GM23338 (cell line): ENCODE data around the gene ADRB2. TPM values are rescaled to one million over a fixed set of nuclear protein-coding genes. Genes with fewer than 3 reads are reported as not detected.

Experiments used
- ATAC-seq: fragments of 200-7000 bp; cut with Tn5 transposase; 3 replicates; pipeline ENCODE4 v1.9.1; 2020
- DNase-seq: peaks from one replicate; pipeline ENCODE4 v3.0.0-alpha.2; 2015; ENCODE audit warnings: low spot score
- H2AFZ ChIP-seq: fragments of 200-600 bp; sonication (generic); 2 replicates; pipeline ENCODE4 v1.8.0; 2016; ENCODE audit warnings: antibody characterized with exemption, mild to moderate bottlenecking, moderate library complexity
- H3F3A ChIP-seq: fragments of 200-600 bp; sonication (generic); replicated peaks from 2 replicates; pipeline ENCODE4 v1.8.0; 2017; ENCODE audit warnings: antibody characterized with exemption, mixed run types, low read depth
- H3K27ac ChIP-seq: fragments of 200-600 bp; sonication (generic); 2 replicates; pipeline ENCODE4 v1.6.1; 2016; ENCODE audit warnings: low read depth
- H3K27me3 ChIP-seq: fragments of 200-600 bp; sonication (generic); 2 replicates; pipeline ENCODE4 v1.8.0; 2016; ENCODE audit warnings: mild to moderate bottlenecking, mixed run types, moderate library complexity; ENCODE audit not compliant: insufficient read depth
- H3K36me3 ChIP-seq: fragments of 200-600 bp; sonication (generic); 2 replicates; pipeline ENCODE4 v1.8.0; 2016; ENCODE audit warnings: mild to moderate bottlenecking; ENCODE audit not compliant: insufficient read depth
- H3K4me1 ChIP-seq: fragments of 200-600 bp; sonication (generic); 2 replicates; pipeline ENCODE4 v1.8.0; 2016; ENCODE audit warnings: mild to moderate bottlenecking, moderate library complexity; ENCODE audit not compliant: insufficient read depth
- H3K4me2 ChIP-seq: fragments of 200-600 bp; sonication (generic); 2 replicates; pipeline ENCODE4 v1.7.1; 2017; ENCODE audit warnings: mixed run types
- H3K4me3 ChIP-seq: fragments of 200-600 bp; sonication (generic); 2 replicates; pipeline ENCODE4 v1.6.1; 2016; ENCODE audit warnings: mixed run types
- H3K79me2 ChIP-seq: fragments of 200-600 bp; sonication (generic); replicated peaks from 2 replicates; pipeline ENCODE4 v1.8.0; 2017; ENCODE audit warnings: mild to moderate bottlenecking; ENCODE audit not compliant: insufficient read depth
- H3K9me2 ChIP-seq: fragments of 200-600 bp; sonication (generic); 2 replicates; pipeline ENCODE4 v1.8.0; 2017; ENCODE audit not compliant: insufficient read depth
- H4K20me1 ChIP-seq: fragments of 200-600 bp; sonication (generic); replicated peaks from 2 replicates; pipeline ENCODE4 v1.8.0; 2017; ENCODE audit warnings: mild to moderate bottlenecking; ENCODE audit not compliant: insufficient read depth
- H3K27ac Mint-ChIP-seq: 2 replicates; pipeline ENCODE4 v1.8.0; 2020; ENCODE audit warnings: inconsistent platforms, mild to moderate bottlenecking, moderate library complexity, mixed read lengths
- H3K27me3 Mint-ChIP-seq: 3 replicates; pipeline ENCODE4 v1.8.0; 2022; ENCODE audit warnings: low read depth, mild to moderate bottlenecking, moderate library complexity, mixed read lengths, inconsistent platforms; ENCODE audit not compliant: insufficient read depth, poor library complexity
- H3K36me3 Mint-ChIP-seq: 3 replicates; pipeline ENCODE4 v1.8.0; 2021; ENCODE audit warnings: low read depth, mild to moderate bottlenecking, inconsistent platforms, moderate library complexity, mixed read lengths
- H3K4me1 Mint-ChIP-seq: 3 replicates; pipeline ENCODE4 v1.8.0; 2020; ENCODE audit warnings: mild to moderate bottlenecking, inconsistent platforms, mixed read lengths
- H3K4me3 Mint-ChIP-seq: 3 replicates; pipeline ENCODE4 v1.8.0; 2021; ENCODE audit warnings: moderate library complexity, mild to moderate bottlenecking, inconsistent platforms, mixed read lengths
- H3K9me3 Mint-ChIP-seq: 3 replicates; pipeline ENCODE4 v1.8.0; 2020; ENCODE audit warnings: moderate library complexity, mild to moderate bottlenecking, inconsistent platforms, mixed read lengths
- CREB1 ChIP-seq: fragments of 250-450 bp; sonication (Bioruptor Pico); IDR thresholded peaks from 2 replicates; pipeline ENCODE4 v1.5.0; 2020; ENCODE audit warnings: low read depth, mild to moderate bottlenecking, moderate library complexity
- EZH2 ChIP-seq: fragments of 200-600 bp; sonication (generic); IDR thresholded peaks from one replicate; pipeline ENCODE4 v1.8.0; 2017; ENCODE audit warnings: antibody characterized with exemption, mild to moderate bottlenecking, low read depth; ENCODE audit not compliant: unreplicated experiment
- EZH2phosphoT487 ChIP-seq: fragments of 200-600 bp; sonication (generic); IDR thresholded peaks from one replicate; pipeline ENCODE4 v1.8.1; 2018; ENCODE audit warnings: antibody characterized with exemption; ENCODE audit not compliant: unreplicated experiment
- NANOG ChIP-seq: IDR thresholded peaks from 2 replicates; pipeline ENCODE4 v1.6.1; 2016; ENCODE audit warnings: antibody characterized with exemption, borderline replicate concordance
- REST ChIP-seq: IDR thresholded peaks from one replicate; pipeline ENCODE4 v1.6.1; 2018; ENCODE audit warnings: antibody characterized with exemption; ENCODE audit not compliant: unreplicated experiment
- polyA plus RNA-seq: library from polyadenylated mRNA; unstranded; fragments of >200 nt; fragmentation: Nextera tagmentation; extraction: Ambion mirVana; gene quantifications from 2 replicates; pipeline ENCODE4 v1.2.1, GENCODE V29; 2016
- total RNA-seq: library from RNA; depleted of rRNA; stranded (reverse); fragments of >200 nt; shearing (Covaris generic); gene quantifications from 2 replicates; pipeline ENCODE4 v1.2.3, GENCODE V29; 2014
- TF ChIP-seq, protein P1 (sequence below): fragments of 250-450 bp; sonication (Bioruptor Pico); IDR thresholded peaks from 2 replicates; pipeline ENCODE4 v1.5.0; 2020; ENCODE audit warnings: mild to moderate bottlenecking, moderate library complexity

The ADRB2 gene
- total and polyA plus RNA-seq, 2 experiments from 2014 or later, result 0.44 to 1.3 TPM

DNA sequence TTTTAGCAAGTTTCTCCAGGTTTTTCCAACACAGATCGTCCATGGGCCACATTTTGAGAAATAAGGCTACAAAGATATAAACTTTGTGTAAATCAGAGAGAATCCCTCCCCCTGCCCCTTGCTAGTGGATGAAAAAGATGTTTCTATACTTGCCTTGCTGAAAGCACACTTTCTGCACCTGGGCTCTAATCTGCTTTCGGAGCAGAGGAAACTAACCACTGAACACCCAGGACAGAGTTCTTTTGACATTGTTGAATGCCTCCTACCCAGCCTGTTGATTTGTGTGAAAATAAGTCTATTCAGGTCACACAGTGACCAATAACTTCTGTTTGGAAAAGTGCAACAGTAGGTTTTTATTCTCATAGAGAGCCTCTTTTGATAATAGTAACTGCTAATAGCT lies 7.5 kb downstream of the ADRB2 start (continued):
- TF ChIP-seq, protein P1, sequence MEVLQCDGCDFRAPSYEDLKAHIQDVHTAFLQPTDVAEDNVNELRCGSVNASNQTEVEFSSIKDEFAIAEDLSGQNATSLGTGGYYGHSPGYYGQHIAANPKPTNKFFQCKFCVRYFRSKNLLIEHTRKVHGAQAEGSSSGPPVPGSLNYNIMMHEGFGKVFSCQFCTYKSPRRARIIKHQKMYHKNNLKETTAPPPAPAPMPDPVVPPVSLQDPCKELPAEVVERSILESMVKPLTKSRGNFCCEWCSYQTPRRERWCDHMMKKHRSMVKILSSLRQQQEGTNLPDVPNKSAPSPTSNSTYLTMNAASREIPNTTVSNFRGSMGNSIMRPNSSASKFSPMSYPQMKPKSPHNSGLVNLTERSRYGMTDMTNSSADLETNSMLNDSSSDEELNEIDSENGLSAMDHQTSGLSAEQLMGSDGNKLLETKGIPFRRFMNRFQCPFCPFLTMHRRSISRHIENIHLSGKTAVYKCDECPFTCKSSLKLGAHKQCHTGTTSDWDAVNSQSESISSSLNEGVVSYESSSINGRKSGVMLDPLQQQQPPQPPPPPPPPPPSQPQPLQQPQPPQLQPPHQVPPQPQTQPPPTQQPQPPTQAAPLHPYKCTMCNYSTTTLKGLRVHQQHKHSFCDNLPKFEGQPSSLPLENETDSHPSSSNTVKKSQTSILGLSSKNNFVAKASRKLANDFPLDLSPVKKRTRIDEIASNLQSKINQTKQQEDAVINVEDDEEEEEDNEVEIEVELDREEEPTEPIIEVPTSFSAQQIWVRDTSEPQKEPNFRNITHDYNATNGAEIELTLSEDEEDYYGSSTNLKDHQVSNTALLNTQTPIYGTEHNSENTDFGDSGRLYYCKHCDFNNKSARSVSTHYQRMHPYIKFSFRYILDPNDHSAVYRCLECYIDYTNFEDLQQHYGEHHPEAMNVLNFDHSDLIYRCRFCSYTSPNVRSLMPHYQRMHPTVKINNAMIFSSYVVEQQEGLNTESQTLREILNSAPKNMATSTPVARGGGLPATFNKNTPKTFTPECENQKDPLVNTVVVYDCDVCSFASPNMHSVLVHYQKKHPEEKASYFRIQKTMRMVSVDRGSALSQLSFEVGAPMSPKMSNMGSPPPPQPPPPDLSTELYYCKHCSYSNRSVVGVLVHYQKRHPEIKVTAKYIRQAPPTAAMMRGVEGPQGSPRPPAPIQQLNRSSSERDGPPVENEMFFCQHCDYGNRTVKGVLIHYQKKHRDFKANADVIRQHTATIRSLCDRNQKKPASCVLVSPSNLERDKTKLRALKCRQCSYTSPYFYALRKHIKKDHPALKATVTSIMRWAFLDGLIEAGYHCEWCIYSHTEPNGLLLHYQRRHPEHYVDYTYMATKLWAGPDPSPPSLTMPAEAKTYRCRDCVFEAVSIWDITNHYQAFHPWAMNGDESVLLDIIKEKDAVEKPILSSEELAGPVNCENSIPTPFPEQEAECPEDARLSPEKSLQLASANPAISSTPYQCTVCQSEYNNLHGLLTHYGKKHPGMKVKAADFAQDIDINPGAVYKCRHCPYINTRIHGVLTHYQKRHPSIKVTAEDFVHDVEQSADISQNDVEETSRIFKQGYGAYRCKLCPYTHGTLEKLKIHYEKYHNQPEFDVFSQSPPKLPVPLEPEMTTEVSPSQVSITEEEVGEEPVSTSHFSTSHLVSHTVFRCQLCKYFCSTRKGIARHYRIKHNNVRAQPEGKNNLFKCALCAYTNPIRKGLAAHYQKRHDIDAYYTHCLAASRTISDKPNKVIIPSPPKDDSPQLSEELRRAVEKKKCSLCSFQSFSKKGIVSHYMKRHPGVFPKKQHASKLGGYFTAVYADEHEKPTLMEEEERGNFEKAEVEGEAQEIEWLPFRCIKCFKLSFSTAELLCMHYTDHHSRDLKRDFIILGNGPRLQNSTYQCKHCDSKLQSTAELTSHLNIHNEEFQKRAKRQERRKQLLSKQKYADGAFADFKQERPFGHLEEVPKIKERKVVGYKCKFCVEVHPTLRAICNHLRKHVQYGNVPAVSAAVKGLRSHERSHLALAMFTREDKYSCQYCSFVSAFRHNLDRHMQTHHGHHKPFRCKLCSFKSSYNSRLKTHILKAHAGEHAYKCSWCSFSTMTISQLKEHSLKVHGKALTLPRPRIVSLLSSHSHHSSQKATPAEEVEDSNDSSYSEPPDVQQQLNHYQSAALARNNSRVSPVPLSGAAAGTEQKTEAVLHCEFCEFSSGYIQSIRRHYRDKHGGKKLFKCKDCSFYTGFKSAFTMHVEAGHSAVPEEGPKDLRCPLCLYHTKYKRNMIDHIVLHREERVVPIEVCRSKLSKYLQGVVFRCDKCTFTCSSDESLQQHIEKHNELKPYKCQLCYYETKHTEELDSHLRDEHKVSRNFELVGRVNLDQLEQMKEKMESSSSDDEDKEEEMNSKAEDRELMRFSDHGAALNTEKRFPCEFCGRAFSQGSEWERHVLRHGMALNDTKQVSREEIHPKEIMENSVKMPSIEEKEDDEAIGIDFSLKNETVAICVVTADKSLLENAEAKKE (CRISPR knock-in tag), result no peak
- TF ChIP-seq CREB1 (CRISPR knock-in tag), result no peak

DNA sequence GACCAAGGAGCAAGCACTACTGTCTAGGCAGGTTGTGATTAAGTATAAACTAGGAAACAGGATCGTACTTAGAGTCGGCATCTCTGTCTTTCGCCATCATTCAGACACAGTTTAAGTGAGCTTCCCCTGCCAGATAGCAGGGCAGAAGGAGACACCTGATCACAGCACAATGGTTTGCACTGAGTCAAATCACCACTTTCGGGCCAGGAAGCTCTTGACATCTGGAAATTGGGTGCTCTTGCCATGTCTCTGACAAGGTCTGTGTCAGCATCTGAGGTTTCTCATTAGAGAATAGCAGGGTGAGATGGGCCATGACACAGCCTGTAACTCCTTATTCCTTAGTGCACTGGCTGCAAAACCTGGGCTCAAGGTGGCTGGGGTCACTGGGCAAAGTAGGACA lies 8.3 kb downstream of the ADRB2 start:
- Histone ChIP-seq H2AFZ (no peak overlapping the region), H3K36me3 (no peaks in the 10 kb centered on the region), H3K4me1 (peaks cover 4% of the 10 kb centered on the region; the same call in 1 of the 2 replicates), H3K4me3 (no peak overlapping the region), H3F3A (no peaks in the 10 kb centered on the region), H3K79me2 (no peaks in the 10 kb centered on the region), H3K9me2 (no peaks in the 10 kb centered on the region), H3K4me2 (no peak overlapping the region), H3K27ac (no peak overlapping the region), H4K20me1 (no peaks in the 10 kb centered on the region), H3K27me3 (no peaks in the 10 kb centered on the region)
- Mint-ChIP-seq H3K9me3 (no peaks in the 10 kb centered on the region), H3K36me3 (no peaks in the 10 kb centered on the region), H3K4me1 (peaks cover 19% of the 10 kb centered on the region), H3K27ac (peak overlapping the region; percentile 3; the same call in 1 of the 2 replicates), H3K4me3 (no peak overlapping the region), H3K27me3 (peaks cover 3% of the 10 kb centered on the region)
- DNase-seq, result no peak
- no peak for ATAC-seq
- TF ChIP-seq NANOG, result no peak
- TF ChIP-seq REST, result no peak
- TF ChIP-seq EZH2, result no peak
- TF ChIP-seq, protein P1 (CRISPR knock-in tag), result no peak
- no peak for TF ChIP-seq EZH2phosphoT487
